GM12878 (cell line): ENCODE data around the gene PLCB4. TPM values are rescaled to one million over a fixed set of nuclear protein-coding genes. Genes with fewer than 3 reads are reported as not detected.

ENCODE experiments used
- ATAC-seq: fragments of 200-7000 bp; cut with Tn5 transposase; 3 replicates; pipeline ENCODE4 v1.9.1; 2020; ENCODE audit warnings: mild to moderate bottlenecking, moderate library complexity
- BruUV-seq: library from RNA; stranded (reverse); fragments of 400-500 nt; replicated peaks from 2 replicates; lab custom pipeline; 2021; lab: Mats Ljungman, UMichigan
- CTCF ChIA-PET: fragments of 300-600 bp; sonication (Branson Sonifier 250); formaldehyde crosslinking; extraction: SDS; loops from one replicate; lab custom pipeline; 2021; ENCODE audit warnings: inconsistent platforms; lab: Yijun Ruan, JAX
- POLR2A ChIA-PET: fragments of 350-600 bp; formaldehyde crosslinking; extraction: SDS; loops from one replicate; lab custom pipeline; 2021; ENCODE audit warnings: inconsistent platforms; lab: Charles Lee
- RAD21 ChIA-PET: fragments of 300-600 bp; sonication (Branson Sonifier 250); formaldehyde crosslinking; loops from one replicate; lab custom pipeline; 2023; ENCODE audit warnings: antibody characterized with exemption; ENCODE audit not compliant: unreplicated experiment; lab: Charles Lee
- SMC1A ChIA-PET: fragments of 300-600 bp; sonication (Branson Sonifier 250); formaldehyde crosslinking; loops from one replicate; lab custom pipeline; 2023; ENCODE audit not compliant: unreplicated experiment, uncharacterized antibody; lab: Charles Lee
- DNase-seq: peaks from one replicate; pipeline ENCODE4 v3.0.0-alpha.2; 2011; ENCODE audit warnings: low read depth, low spot score
- FAIRE-seq: peaks from 3 replicates; lab custom pipeline; 2011; peaks lifted over from hg19 to GRCh38; lab: Jason Lieb, UNC
- H2AFZ ChIP-seq: 2 replicates; pipeline ENCODE4 v1.6.0; 2011; ENCODE audit warnings: low read depth, low read length, control low read depth; ENCODE audit not compliant: control insufficient read depth
- H3K27ac ChIP-seq: 2 replicates; pipeline ENCODE4 v1.5.1; 2011; ENCODE audit warnings: control low read depth; ENCODE audit not compliant: control insufficient read depth, insufficient read depth
- H3K27me3 ChIP-seq, 2 experiments: replicated peaks in 1 of 2; 2 replicates each; pipeline versions ENCODE4 v1.6.0 to v1.6.1; 2011; ENCODE audit warnings: low read length in 1 of 2; ENCODE audit not compliant: control insufficient read depth in 2 of 2, insufficient read depth in 2 of 2
- H3K36me3 ChIP-seq, 2 experiments: 2 replicates each; pipeline ENCODE4 v1.5.1; 2011; ENCODE audit warnings: low read length in 1 of 2; ENCODE audit not compliant: control insufficient read depth in 2 of 2, insufficient read depth in 2 of 2
- H3K4me1 ChIP-seq: 2 replicates; pipeline ENCODE4 v1.6.1; 2011; ENCODE audit warnings: mild to moderate bottlenecking, low read length, moderate library complexity, mixed read lengths; ENCODE audit not compliant: control insufficient read depth, insufficient read depth
- H3K4me2 ChIP-seq: 2 replicates; pipeline ENCODE4 v1.6.0; 2011; ENCODE audit warnings: control low read depth; ENCODE audit not compliant: control insufficient read depth, insufficient read depth
- H3K4me3 ChIP-seq: fragments of 200-600 bp; sonication (generic); 2 replicates; pipeline ENCODE4 v1.5.1; 2016
- H3K79me2 ChIP-seq: 2 replicates; pipeline ENCODE4 v1.6.0; 2011; ENCODE audit warnings: low read length; ENCODE audit not compliant: control insufficient read depth, insufficient read depth
- H3K9ac ChIP-seq: 2 replicates; pipeline ENCODE4 v1.8.0; 2011; ENCODE audit warnings: low read length, control low read depth, mixed read lengths; ENCODE audit not compliant: control insufficient read depth, insufficient read depth
- H3K9me3 ChIP-seq: replicated peaks from 3 replicates; pipeline ENCODE4 v1.5.1; 2011; ENCODE audit warnings: mild to moderate bottlenecking, low read length; ENCODE audit not compliant: control insufficient read depth, insufficient read depth
- H4K20me1 ChIP-seq: 2 replicates; pipeline ENCODE4 v1.6.0; 2011; ENCODE audit not compliant: control insufficient read depth, insufficient read depth
- GATAD2B ChIP-seq: fragments of 450-650 bp; conservative IDR thresholded peaks from 2 replicates; pipeline ENCODE4 v1.6.1; 2017; ENCODE audit warnings: low read depth, mild to moderate bottlenecking, moderate library complexity
- NFYA ChIP-seq: IDR thresholded peaks from 2 replicates; pipeline ENCODE4 v1.6.1; 2011; ENCODE audit warnings: low read depth, mild to moderate bottlenecking, low read length, improper control_type of control experiment, borderline replicate concordance
- NRF1 ChIP-seq: conservative IDR thresholded peaks from 2 replicates; pipeline ENCODE4 v1.6.1; 2011; ENCODE audit warnings: mild to moderate bottlenecking, low read depth, low read length, improper control_type of control experiment
- SPI1 ChIP-seq: IDR thresholded peaks from 2 replicates; pipeline ENCODE4 v1.6.1; 2011; ENCODE audit warnings: low read depth, mild to moderate bottlenecking, low read length, moderate library complexity, borderline replicate concordance; ENCODE audit not compliant: insufficient read depth
- STAT3 ChIP-seq: IDR thresholded peaks from 2 replicates; pipeline ENCODE4 v1.6.1; 2011; ENCODE audit warnings: low read depth, low read length, improper control_type of control experiment
- ZBTB40 ChIP-seq: fragments of 450-650 bp; IDR thresholded peaks from 2 replicates; pipeline ENCODE4 v1.6.1; 2016; ENCODE audit warnings: mild to moderate bottlenecking, moderate library complexity, borderline replicate concordance
- WGBS: methylation state at CpG from one replicate; pipeline ENCODE4 v1.1.6; 2016; ENCODE audit warnings: low lambda C conversion rate; ENCODE audit not compliant: insufficient replicate concordance, insufficient coverage; ENCODE audit errors: missing lambda C conversion rate; 5-methylcytosine and 5-hydroxymethylcytosine counted together
- in situ Hi-C: fragments of 300-500 bp; cut with MboI; formaldehyde crosslinking; loops from 9 replicates; pipeline ENCODE4 v1.14.3; 2018; ENCODE audit warnings: mixed read lengths
- intact Hi-C: fragments of 100-400 bp; cut with micrococcal nuclease; formaldehyde crosslinking; loops from one replicate; pipeline ENCODE4 v1.14.2; 2022; ENCODE audit not compliant: unreplicated experiment
- polyA plus RNA-seq, 11 experiments: library from polyadenylated mRNA; depleted of rRNA in 4 of 11; unstranded in 6 of 11; stranded (reverse) in 5 of 11; fragments of >200 nt; fragmentation: Nextera tagmentation in 4 of 11; fragmentation: Illumina TruSeq in 1 of 11; extraction: Ambion mirVana in 4 of 11; extraction: Trizol in 1 of 11; gene quantifications; 1 replicate in 1 of 11; 2 replicates in 10 of 11; pipeline versions ENCODE4 v1.2.1 to v1.2.3, GENCODE V29; 2011 to 2016; ENCODE audit warnings: inconsistent platforms in 2 of 11, missing spikeins in 2 of 11, low read depth in 1 of 11
- total RNA-seq, 4 experiments: library from RNA; depleted of rRNA in 3 of 4; stranded (reverse); fragments of >200 nt in 3 of 4; fragmentation: Illumina TruSeq in 1 of 4; extraction: Trizol in 1 of 4; gene quantifications; 2 replicates each; pipeline versions ENCODE4 v1.2.1 to v1.2.3, GENCODE V29; 2013 to 2021

PLCB4 gene
- total and polyA plus RNA-seq, 10 of the 15 experiments (the other 5 are each of a cell fraction or from before 2014, with no cell fraction given) = not detected

- Histone ChIP-seq H2AFZ (no peak overlapping the region), H3K4me2 (no peak overlapping the region), H3K27ac (no peak overlapping the region), H3K79me2 (no peaks in the 10 kb centered on the region), H3K9ac (no peak overlapping the region), H4K20me1 (no peaks in the 10 kb centered on the region), H3K27me3 (no peaks in the 10 kb centered on the region), H3K9me3 (no peaks in the 10 kb centered on the region; the same call in 2 of the 3 replicates), H3K4me3 (no peak overlapping the region), H3K4me1 (peaks cover 13% of the 10 kb centered on the region), H3K36me3 (no peaks in the 10 kb centered on the region)
- BruUV-seq = no TSS peak
- in situ Hi-C loops = no loop called here
- ChIA-PET CTCF (interaction anchor here (1.2 to 1.4 kb wide), 2 partner anchors 52 to 152 kb away, joined by 3 read pairs; no protein-coding TSS in a partner anchor), RAD21 (no interaction called here), POLR2A (no interaction called here), SMC1A (no interaction called here)
- DNase-seq (no peak), ATAC-seq (no peak), FAIRE-seq (no peak)
- no peak for TF ChIP-seq NRF1
- TF ChIP-seq GATAD2B = no peak
- TF ChIP-seq STAT3 = no peak
- no peak for TF ChIP-seq ZBTB40
- TF ChIP-seq SPI1 = no peak
- TF ChIP-seq NFYA = no peak
- WGBS = 55% methylated on average over 2 of the region's 2 CpGs
- intact Hi-C loops = no loop called here
Observed at GRCh38 chr20:9460518-9460917, 391.6 kb downstream of the PLCB4 start.
